ENCODE measurements around the gene OR4X2. TPM values are rescaled to one million over a fixed set of nuclear protein-coding genes. Genes with fewer than 3 reads are reported as not detected.

Gene OR4X2, protein sequence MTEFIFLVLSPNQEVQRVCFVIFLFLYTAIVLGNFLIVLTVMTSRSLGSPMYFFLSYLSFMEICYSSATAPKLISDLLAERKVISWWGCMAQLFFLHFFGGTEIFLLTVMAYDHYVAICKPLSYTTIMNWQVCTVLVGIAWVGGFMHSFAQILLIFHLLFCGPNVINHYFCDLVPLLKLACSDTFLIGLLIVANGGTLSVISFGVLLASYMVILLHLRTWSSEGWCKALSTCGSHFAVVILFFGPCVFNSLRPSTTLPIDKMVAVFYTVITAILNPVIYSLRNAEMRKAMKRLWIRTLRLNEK
- total RNA-seq (not detected), polyA plus RNA-seq (not detected)
- long read RNA-seq, donor 1, result 0 reads
- long read RNA-seq, donor 2, result 0 reads
- long read RNA-seq, donor 3, result 0 reads

- H3K9me3 ChIP-seq, result peaks cover 0 to 43% (median 15%) of the 10 kb centered on the region in 11 donors
- H3K27ac ChIP-seq, result no peak within 1 kb of the TSS
- DNase-seq (no peak), ATAC-seq (no peak)
- H3K27me3 ChIP-seq, result no peaks in the 10 kb centered on the region
- H3K36me3 ChIP-seq, result no peaks in the 10 kb centered on the region
- H3K4me1 ChIP-seq, result no peaks in the 10 kb centered on the region
- no peak for TF ChIP-seq CTCF (IDR thresholded peaks at IDR 0.05)
- H3K4me3 ChIP-seq, result no peak within 1 kb of the TSS
- intact Hi-C loops (cut with DNase I), result no loop called here
Observed at GRCh38 chr11:48244804-48245203, at the start of gene OR4X2. TSS of gene OR4X2 (plus strand) at chr11:48245104. CDS start at chr11:48245104, 0 bp downstream.

GRCh38 chr11:48207881-48208280 is 37.0 kb upstream of the OR4X2 start:
- Histone ChIP-seq H3K4me3 (no peak overlapping the region), H3K27me3 (no peaks in the 10 kb centered on the region), H3K4me1 (no peaks in the 10 kb centered on the region), H3K27ac (no peak overlapping the region), H3K9me3 (peaks cover 0 to 10% (median 0%) of the 10 kb centered on the region in 11 donors), H3K36me3 (no peaks in the 10 kb centered on the region)
- intact Hi-C loops (cut with DNase I), result no loop called here
- 80 to 82% methylated on average over 2 of the region's 2 CpGs for WGBS, 2 donors
- DNase-seq, result no peak
- no peak for TF ChIP-seq CTCF (IDR thresholded peaks at IDR 0.05)
- ATAC-seq, result no peak

DNA sequence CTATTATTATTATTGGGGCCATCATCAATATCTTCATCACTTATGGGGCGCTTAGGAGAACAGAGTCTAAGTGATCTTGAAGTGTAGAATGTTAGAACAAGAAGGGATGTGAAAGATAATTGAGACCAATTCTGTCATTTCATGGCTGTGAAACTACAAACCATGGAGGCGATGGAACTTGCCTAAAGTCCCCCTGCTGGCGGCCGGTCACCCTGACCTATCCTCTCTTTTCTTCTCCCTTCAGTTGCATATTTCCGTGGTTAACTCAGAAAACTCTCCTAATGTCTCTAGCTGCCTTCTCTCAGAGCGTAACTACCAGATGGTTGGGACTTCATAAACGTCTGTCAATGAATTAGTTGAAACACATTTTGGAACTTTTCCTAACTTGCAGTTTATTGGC is 34.9 kb upstream of the OR4X2 start:
- no peak for DNase-seq
- 29 to 34% methylated on average over 7 of the region's 7 CpGs for WGBS, 2 donors

DNA sequence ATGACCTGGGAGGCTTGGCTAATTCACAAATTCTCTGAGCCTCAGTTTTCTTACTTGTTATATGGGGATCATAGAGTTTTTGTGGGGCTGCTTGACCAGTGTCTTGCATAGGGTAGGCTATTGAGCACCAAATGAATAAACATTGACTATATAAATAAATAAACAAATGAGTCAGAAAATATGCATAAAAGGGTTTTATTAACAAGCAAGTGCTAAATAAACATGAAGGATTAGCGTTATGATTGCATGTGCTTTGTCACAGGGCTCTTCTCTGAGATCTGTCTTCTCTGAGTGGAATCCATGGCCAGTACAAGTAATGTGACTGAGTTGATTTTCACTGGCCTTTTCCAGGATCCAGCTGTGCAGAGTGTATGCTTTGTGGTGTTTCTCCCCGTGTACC is 28.4 kb upstream of the OR4X2 start, which contains the start of gene OR4B1:
OR4B1 (plus strand) TSS at position 301 of the 400 bp plus-strand sequence; CDS start at position 301, 0 bp downstream.
- Histone ChIP-seq H3K4me1 (no peaks in the 10 kb centered on the region), H3K27ac (no peak within 1 kb of the TSS), H3K4me3 (no peak within 1 kb of the TSS), H3K36me3 (no peaks in the 10 kb centered on the region), H3K9me3 (no peaks in the 10 kb centered on the region), H3K27me3 (no peaks in the 10 kb centered on the region)
- intact Hi-C loops (cut with DNase I), result no loop called here
- ATAC-seq (no peak), DNase-seq (no peak)
- TF ChIP-seq CTCF (IDR thresholded peaks at IDR 0.05), result no peak
- WGBS, 2 donors, result 48 to 71% methylated on average over 2 of the region's 2 CpGs

More for the DNA sequence above, 34.9 kb upstream of the OR4X2 start:
- H3K36me3 ChIP-seq, result no peaks in the 10 kb centered on the region
- no peaks in the 10 kb centered on the region for H3K4me1 ChIP-seq
- H3K27ac ChIP-seq, result no peak overlapping the region
- ATAC-seq, result no peak
- H3K4me3 ChIP-seq, result no peak overlapping the region
- H3K9me3 ChIP-seq, result no peaks in the 10 kb centered on the region
- TF ChIP-seq CTCF (IDR thresholded peaks at IDR 0.05), result peak in 4 of 9 donors; percentile 7 to 29 (median 16)
- intact Hi-C loops (cut with DNase I), result no loop called here
- H3K27me3 ChIP-seq, result no peaks in the 10 kb centered on the region
